NB4 (cell line): ENCODE data around the gene DRD2.

Source experiments
- DNase-seq: peaks from one replicate; pipeline ENCODE4 v3.0.0; 2010; ENCODE audit warnings: low read depth
- H3K4me3 ChIP-seq: one replicate; pipeline ENCODE4 v1.5.1; 2011; ENCODE audit warnings: mild to moderate bottlenecking, low read depth, low read length, moderate library complexity
- MYC ChIP-seq: IDR thresholded peaks from 2 replicates; pipeline ENCODE4 v1.6.1; 2011; ENCODE audit warnings: low read depth, low read length
- POLR2A ChIP-seq: IDR thresholded peaks from 2 replicates; pipeline ENCODE4 v1.6.1; 2011; ENCODE audit warnings: mild to moderate bottlenecking; ENCODE audit not compliant: insufficient read length; ENCODE audit errors: extremely low read depth
- TF ChIP-seq, protein P1 (sequence below): IDR thresholded peaks from one replicate; pipeline ENCODE4 v1.5.1; 2012; ENCODE audit warnings: low read depth, low read length
- TF ChIP-seq, protein P2 (sequence below): IDR thresholded peaks from 2 replicates; pipeline ENCODE4 v1.6.1; 2011; ENCODE audit warnings: low read depth, low read length

Gene DRD2

DNA sequence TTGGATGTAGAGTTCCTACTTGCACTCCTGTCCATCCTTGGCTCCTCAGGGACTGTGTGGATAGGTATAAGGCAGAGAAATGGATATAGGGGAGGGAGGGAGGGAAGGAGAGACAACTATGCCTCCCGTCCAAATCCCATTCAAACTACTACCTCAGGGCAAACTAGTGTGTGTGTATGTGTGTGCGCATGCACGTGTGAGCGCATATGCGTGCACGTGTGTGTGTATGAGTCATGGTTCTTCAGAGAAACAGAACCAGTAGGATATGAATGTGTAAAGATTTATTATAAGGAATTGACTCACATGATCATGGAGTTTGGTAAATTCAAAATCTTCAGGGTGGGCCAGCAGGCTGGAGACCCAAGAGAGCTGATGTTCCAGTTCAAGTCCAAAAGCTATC, 42.2 kb upstream of the DRD2 start:
- DNase-seq, result no peak
- H3K4me3 ChIP-seq, result no peak overlapping the region
- TF ChIP-seq MYC, result no peak
- TF ChIP-seq POLR2A, result no peak
- TF ChIP-seq, protein P1, sequence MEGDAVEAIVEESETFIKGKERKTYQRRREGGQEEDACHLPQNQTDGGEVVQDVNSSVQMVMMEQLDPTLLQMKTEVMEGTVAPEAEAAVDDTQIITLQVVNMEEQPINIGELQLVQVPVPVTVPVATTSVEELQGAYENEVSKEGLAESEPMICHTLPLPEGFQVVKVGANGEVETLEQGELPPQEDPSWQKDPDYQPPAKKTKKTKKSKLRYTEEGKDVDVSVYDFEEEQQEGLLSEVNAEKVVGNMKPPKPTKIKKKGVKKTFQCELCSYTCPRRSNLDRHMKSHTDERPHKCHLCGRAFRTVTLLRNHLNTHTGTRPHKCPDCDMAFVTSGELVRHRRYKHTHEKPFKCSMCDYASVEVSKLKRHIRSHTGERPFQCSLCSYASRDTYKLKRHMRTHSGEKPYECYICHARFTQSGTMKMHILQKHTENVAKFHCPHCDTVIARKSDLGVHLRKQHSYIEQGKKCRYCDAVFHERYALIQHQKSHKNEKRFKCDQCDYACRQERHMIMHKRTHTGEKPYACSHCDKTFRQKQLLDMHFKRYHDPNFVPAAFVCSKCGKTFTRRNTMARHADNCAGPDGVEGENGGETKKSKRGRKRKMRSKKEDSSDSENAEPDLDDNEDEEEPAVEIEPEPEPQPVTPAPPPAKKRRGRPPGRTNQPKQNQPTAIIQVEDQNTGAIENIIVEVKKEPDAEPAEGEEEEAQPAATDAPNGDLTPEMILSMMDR, result no peak
- TF ChIP-seq, protein P2, sequence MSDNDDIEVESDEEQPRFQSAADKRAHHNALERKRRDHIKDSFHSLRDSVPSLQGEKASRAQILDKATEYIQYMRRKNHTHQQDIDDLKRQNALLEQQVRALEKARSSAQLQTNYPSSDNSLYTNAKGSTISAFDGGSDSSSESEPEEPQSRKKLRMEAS, result no peak

DNA sequence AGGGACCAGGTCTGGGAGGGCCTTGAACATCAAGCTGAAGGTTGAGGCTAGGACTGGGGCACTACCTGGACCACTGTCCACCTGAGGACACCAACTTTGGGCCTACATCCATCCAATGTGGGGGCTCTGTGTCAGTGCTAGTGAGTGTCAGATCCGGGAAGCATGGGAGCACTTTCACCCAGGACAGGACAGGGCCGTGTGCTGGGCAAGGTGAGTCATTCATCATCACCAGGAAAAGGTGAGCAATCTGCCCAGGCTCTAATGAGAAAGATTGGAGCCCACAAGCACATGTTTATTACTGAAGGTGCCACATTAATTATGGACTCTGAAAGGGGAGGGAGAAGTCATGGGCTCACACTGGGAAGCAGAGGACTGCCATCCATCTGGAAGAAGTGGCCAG, 39.7 kb upstream of the DRD2 start:
- DNase-seq, result no peak
- TF ChIP-seq, protein P2, result no peak
- TF ChIP-seq MYC, result no peak
- TF ChIP-seq, protein P1, result no peak
- TF ChIP-seq POLR2A, result no peak
- H3K4me3 ChIP-seq, result no peak overlapping the region

DNA sequence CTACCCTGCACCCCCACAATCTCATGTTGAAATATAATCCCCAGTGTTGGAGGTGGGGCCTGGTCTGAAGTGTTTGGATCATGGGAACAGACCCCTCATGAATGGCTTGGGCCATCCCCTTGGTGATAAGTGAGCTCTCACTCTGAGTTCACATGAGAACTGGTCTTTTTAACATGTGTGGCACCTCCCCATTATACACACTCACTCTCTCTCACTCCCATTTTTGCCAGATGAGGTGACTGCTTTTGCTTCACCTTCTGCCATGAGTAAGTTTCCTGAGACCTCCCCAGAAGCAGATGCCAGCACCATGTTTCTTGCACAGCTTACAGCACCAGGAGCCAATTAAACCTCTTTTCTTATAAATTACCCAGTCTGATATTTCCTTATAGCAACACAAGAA, 32.1 kb upstream of the DRD2 start:
- no peak for DNase-seq
- H3K4me3 ChIP-seq, result no peak overlapping the region
- TF ChIP-seq, protein P2, result no peak
- TF ChIP-seq POLR2A (no peak), MYC (no peak)
- TF ChIP-seq, protein P1, result no peak

DNA sequence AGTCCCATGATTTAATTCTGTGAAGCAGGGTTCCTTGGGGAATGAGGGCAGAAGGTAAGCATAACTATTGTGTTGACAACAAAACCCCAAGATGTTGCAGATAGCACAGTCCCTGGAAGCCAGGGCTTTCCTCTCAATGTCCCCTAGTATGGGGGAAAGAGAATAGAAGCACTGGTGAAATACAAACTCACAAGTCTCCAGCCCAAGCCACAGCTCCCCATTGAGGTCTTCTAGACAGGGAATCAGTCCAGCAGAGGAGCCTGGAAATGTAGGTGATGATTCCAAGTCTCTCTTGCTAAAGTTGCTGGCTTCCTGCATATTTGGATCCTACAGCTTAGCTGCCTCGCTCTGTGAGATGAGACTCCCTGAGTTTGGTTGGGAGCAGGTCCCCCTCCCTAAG, 31.7 kb upstream of the DRD2 start:
- no peak for DNase-seq
- TF ChIP-seq MYC, result no peak
- no peak overlapping the region for H3K4me3 ChIP-seq

DNA sequence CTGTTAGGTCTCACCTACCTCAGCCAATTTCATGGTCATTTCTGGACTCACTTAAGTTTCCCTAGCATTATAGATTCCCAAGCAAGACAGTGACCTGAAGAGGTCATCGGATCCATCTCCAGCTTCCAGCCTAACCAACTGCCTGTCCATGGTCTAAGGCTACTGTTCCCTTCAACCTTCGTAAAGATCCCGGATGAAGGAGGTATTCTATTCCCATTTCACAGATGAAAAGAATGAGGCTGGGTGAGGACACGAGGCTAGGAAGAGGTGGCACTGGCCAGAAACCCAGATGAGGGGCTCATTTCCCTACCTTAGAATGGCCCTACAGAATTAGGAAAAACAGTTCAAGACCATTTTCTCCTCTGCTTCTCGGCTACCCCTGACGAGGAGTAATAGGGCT, 31.3 kb upstream of the DRD2 start:
- TF ChIP-seq MYC (no peak), POLR2A (no peak)
- TF ChIP-seq, protein P1, result no peak
- TF ChIP-seq, protein P2, result no peak
- H3K4me3 ChIP-seq, result no peak overlapping the region
- DNase-seq, result no peak

DNA sequence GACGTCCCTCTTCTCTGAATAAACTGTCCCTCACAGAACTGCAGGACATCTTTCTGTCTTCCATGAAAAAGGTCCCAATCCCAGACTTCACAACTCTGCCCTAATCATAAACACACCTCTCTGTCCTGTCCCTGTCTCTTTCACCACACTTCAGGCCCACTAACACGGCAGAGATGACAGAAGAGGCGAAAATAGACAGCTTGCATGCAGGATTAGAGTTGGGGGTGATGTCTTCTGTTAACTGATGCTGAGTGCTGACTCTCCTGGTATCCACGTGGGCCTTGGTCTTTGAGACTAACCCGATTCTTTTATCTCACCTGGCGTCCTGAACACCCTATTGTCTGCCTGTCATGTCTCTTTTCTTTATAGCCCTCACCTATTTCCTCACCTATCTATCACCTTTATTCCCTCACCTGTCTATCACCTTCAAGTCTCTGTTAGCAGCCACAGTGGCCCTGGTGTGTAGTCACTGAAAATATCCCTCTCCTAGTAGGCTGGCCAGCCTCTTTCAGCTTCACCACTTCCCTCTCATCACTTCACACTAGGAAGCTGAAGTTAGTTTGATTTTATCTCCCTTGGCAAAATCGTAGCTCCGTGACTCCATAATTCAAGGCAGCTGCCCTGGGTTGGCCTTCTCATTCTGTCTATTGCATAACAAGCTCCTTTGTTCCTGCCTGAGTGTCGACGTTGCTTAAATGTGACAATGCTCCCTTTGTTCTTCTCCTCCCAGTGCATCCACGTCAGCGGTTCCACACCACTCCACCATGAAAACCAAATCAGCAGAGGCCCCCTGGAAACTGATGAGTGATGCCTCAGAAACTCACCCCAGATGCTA, 30.6 kb upstream of the DRD2 start:
- peak; percentile 15 for DNase-seq
- TF ChIP-seq, protein P1, result no peak
- TF ChIP-seq MYC (no peak), POLR2A (no peak)
- TF ChIP-seq, protein P2, result no peak
- no peak overlapping the region for H3K4me3 ChIP-seq
